ENCODE measurements around the gene ERBB2. TPM values are rescaled to one million over a fixed set of nuclear protein-coding genes. Genes with fewer than 3 reads are reported as not detected.

ERBB2 gene
- total RNA-seq, 1 donor from 2014 or later = 75.2 TPM

DNA sequence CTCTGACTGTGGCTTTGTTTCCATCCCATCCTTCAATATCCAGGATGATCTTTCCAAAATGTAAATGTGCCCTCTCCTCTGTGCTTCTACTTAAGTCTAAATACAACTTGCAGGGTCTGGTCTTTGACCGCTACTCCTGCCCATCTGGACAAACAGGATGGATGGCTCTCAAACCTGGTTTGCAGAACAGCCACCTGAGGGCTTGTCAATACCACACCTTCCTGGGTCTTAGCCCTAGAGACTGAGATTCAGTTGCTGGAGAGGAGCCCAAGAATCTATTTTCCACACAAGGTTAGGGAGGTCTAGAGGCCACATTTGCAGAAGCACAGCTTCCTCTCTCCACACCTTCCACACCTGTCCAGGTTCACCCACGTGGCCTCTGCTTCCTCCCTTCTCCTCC is 36.0 kb downstream of the ERBB2 start:
- Mint-ChIP-seq H3K36me3 (no peaks in the 10 kb centered on the region), H3K4me3 (no peak overlapping the region), H3K27me3 (ENCODE audit: insufficient read depth, low read depth) (peaks cover 46% of the 10 kb centered on the region), H3K9me3 (no peaks in the 10 kb centered on the region), H3K27ac (no peak overlapping the region), H3K4me1 (peaks cover 13% of the 10 kb centered on the region)
- Histone ChIP-seq H2AFZ (replicated peaks) (no peak overlapping the region), H3K27me3 (peaks cover 29% of the 10 kb centered on the region), H3K9ac (no peak overlapping the region), H4K20me1 (ENCODE audit: low read depth) (no peaks in the 10 kb centered on the region), H3K27ac (no peak overlapping the region), H3K9me3 (ENCODE audit: low read depth) (no peaks in the 10 kb centered on the region), H3K4me1 (peaks cover 16% of the 10 kb centered on the region), H3K4me3 (no peak overlapping the region), H3K4me2 (no peak overlapping the region), H3K79me2 (ENCODE audit: low read depth) (no peaks in the 10 kb centered on the region), H3K36me3 (no peaks in the 10 kb centered on the region), H3F3A (ENCODE audit: low read depth) (peaks cover 31% of the 10 kb centered on the region)
- no peak for DNase-seq (ENCODE audit: low spot score)
- TF ChIP-seq EZH2phosphoT487 (IDR thresholded peaks at IDR 0.05) (no peak), EZH2 (IDR thresholded peaks at IDR 0.05) (no peak)
- TF ChIP-seq, protein P1, sequence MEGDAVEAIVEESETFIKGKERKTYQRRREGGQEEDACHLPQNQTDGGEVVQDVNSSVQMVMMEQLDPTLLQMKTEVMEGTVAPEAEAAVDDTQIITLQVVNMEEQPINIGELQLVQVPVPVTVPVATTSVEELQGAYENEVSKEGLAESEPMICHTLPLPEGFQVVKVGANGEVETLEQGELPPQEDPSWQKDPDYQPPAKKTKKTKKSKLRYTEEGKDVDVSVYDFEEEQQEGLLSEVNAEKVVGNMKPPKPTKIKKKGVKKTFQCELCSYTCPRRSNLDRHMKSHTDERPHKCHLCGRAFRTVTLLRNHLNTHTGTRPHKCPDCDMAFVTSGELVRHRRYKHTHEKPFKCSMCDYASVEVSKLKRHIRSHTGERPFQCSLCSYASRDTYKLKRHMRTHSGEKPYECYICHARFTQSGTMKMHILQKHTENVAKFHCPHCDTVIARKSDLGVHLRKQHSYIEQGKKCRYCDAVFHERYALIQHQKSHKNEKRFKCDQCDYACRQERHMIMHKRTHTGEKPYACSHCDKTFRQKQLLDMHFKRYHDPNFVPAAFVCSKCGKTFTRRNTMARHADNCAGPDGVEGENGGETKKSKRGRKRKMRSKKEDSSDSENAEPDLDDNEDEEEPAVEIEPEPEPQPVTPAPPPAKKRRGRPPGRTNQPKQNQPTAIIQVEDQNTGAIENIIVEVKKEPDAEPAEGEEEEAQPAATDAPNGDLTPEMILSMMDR (IDR thresholded peaks at IDR 0.05) = no peak

DNA sequence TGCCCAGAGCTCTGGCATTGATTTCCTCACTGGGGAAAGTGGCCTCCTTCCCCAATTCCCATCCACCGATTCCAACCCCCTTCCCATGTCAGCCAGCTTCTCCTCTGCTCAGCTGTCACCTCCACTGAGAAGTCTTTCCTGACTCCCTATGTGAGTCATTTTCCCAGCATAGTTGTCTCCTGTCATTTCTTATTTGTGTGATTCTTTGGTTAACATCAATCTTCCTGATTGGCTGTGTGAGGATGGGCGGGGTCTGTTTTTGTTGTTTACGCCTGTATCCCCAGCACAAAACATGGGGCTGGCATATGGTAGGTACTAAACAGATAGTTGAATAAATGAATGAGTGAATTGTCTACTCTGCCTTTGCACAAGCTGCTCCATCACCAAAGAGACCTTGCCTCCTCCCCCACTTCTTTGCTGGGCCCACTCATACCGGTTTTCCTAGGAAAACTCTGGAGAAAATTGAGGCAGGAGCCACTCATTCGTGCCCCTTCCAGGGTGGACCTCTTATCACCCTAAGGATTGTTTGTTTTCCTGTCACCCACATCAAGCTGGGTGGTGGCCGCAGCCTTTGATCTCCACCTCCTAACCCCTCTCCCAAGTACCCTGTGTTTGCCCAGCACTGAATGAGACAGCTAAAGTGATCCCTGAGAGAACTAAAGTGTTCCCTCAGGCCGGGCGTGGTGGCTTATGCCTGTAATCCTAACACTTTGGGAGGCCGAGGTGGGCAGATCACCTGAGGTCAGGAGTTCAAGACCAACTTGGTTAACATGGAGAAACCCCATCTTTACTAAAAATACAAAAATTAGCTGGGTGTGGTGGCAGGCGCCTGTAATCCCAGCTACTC is 36.7 kb downstream of the ERBB2 start:
- no peaks in the 10 kb centered on the region for H3K36me3 ChIP-seq
- no peak overlapping the region for H2AFZ ChIP-seq (replicated peaks)
- Mint-ChIP-seq H3K27me3 (ENCODE audit: insufficient read depth, low read depth) (peaks cover 50% of the 10 kb centered on the region), H3K4me1 (peaks cover 15% of the 10 kb centered on the region), H3K36me3 (no peaks in the 10 kb centered on the region), H3K4me3 (no peak overlapping the region), H3K27ac (no peak overlapping the region), H3K9me3 (no peaks in the 10 kb centered on the region)
- peaks cover 24% of the 10 kb centered on the region for H3F3A ChIP-seq (ENCODE audit: low read depth)
- H4K20me1 ChIP-seq (ENCODE audit: low read depth) = no peaks in the 10 kb centered on the region
- no peak overlapping the region for H3K4me2 ChIP-seq
- no peak overlapping the region for H3K4me3 ChIP-seq
- DNase-seq (ENCODE audit: low spot score) = no peak
- peaks cover 29% of the 10 kb centered on the region for H3K27me3 ChIP-seq
- no peaks in the 10 kb centered on the region for H3K79me2 ChIP-seq (ENCODE audit: low read depth)
- peaks cover 17% of the 10 kb centered on the region for H3K4me1 ChIP-seq
- TF ChIP-seq EZH2 (IDR thresholded peaks at IDR 0.05) (no peak), EZH2phosphoT487 (IDR thresholded peaks at IDR 0.05) (no peak)
- TF ChIP-seq, protein P1 (IDR thresholded peaks at IDR 0.05) = no peak
- H3K27ac ChIP-seq = no peak overlapping the region
- H3K9ac ChIP-seq = no peak overlapping the region
- no peaks in the 10 kb centered on the region for H3K9me3 ChIP-seq (ENCODE audit: low read depth)

DNA sequence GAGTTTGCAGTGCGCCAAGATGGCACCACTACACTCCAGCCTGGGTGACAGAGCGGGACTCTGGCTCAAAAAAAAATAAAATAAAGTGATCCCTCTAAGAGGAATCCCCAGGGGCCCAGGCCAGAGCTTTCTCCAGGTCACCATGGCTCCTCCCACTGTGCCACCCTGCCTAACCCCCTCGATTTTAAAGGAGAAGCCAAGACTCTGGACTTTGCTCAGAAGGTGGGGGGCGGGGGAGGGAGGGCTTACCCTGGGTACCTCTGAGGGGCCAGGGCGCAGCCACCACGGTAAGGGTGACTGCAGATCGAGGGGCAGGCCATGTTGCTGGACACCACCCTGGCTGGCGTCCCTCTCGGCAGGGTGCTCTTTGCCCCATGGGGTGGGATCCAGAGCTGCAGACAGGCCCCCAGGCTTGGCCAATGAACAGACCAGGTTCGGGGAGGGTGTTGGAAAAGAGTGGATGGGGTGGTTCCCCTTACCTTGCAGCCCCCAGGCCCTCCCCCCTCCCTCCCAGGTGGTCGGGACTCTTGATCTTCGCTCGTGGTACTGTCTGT is 37.4 kb downstream of the ERBB2 start:
- peaks cover 17% of the 10 kb centered on the region for H3K4me1 ChIP-seq
- H3K36me3 ChIP-seq = no peaks in the 10 kb centered on the region
- peak overlapping the region; percentile 100 for H2AFZ ChIP-seq (replicated peaks)
- H3K4me2 ChIP-seq = peak overlapping the region; percentile 99
- H4K20me1 ChIP-seq (ENCODE audit: low read depth) = no peaks in the 10 kb centered on the region
- H3K9me3 Mint-ChIP-seq = no peaks in the 10 kb centered on the region
- no peaks in the 10 kb centered on the region for H3K36me3 Mint-ChIP-seq
- no peak overlapping the region for H3K9ac ChIP-seq
- no peak for TF ChIP-seq EZH2phosphoT487 (IDR thresholded peaks at IDR 0.05)
- TF ChIP-seq, protein P1 (IDR thresholded peaks at IDR 0.05) = no peak
- no peak for TF ChIP-seq EZH2 (IDR thresholded peaks at IDR 0.05)
- peaks cover 55% of the 10 kb centered on the region for H3K27me3 Mint-ChIP-seq (ENCODE audit: insufficient read depth, low read depth)
- H3K4me3 Mint-ChIP-seq = no peak overlapping the region
- H3K27me3 ChIP-seq = peaks cover 29% of the 10 kb centered on the region
- H3K9me3 ChIP-seq (ENCODE audit: low read depth) = no peaks in the 10 kb centered on the region
- H3K79me2 ChIP-seq (ENCODE audit: low read depth) = no peaks in the 10 kb centered on the region
- H3K27ac ChIP-seq = no peak overlapping the region
- DNase-seq (ENCODE audit: low spot score) = no peak
- peaks cover 15% of the 10 kb centered on the region for H3K4me1 Mint-ChIP-seq
- H3F3A ChIP-seq (ENCODE audit: low read depth) = peaks cover 24% of the 10 kb centered on the region
- peak overlapping the region; percentile 62 for H3K4me3 ChIP-seq
- no peak overlapping the region for H3K27ac Mint-ChIP-seq

Measured in neural progenitor cell (in vitro differentiated cells).